ENCODE measurements around the gene ARFIP1.
"Not testable (repeated sequence)": the region's sequence is repeated elsewhere in the genome, so short reads cannot be mapped to it uniquely, and the experiment has no call there.

ARFIP1 gene

GRCh38 chr4:152785639-152786615, 6.2 kb downstream of the ARFIP1 start:
- DNase-seq (ENCODE audit: low read depth in 2 of 2) = peak; percentile 54 to 56

DNA sequence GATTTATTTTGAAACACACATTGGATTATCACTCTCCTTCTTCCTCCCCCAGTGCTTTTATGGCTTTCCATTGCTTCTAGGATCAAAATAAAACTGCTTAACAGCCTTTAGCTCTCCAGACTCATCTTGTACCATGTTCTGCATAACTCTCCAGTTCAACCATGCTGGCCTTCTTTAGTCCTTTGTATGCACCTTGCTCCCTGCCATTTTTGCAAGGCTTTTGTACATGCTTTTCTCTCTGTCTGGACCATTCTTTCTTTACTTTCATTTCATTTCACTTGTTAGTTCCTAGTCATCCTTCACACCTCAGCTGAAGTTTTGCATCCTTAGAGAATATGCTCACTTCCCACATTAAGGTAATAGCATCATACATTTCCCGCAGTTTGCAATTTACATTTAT, 6.9 kb downstream of the ARFIP1 start:
- no peak for DNase-seq (ENCODE audit: low read depth in 2 of 2)

DNA sequence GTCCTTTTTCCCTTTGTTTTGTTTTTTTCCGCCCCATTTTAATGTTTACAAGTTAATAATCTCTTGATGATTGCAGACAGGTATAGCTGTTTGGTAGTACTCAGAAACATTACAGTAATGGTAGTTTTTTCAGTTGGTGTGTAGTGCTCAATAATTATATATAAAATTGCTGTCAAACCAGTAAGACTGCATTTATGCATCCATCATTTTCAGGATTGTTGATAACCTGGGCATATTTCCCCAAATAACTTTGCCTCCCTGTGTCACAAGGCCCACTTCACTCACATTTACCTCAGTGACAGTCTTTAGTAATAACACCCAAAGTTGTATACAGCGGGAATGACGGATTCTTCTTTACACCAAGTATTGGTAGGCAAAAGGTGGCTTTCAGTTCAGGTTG, 16.1 kb downstream of the ARFIP1 start:
- no peak for DNase-seq (ENCODE audit: low read depth in 2 of 2)

- DNase-seq (ENCODE audit: low read depth in 2 of 2) = no peak
Measured at GRCh38 chr4:152803541-152803940, 23.8 kb downstream of the ARFIP1 start.

GRCh38 chr4:152805071-152805650, 25.4 kb downstream of the ARFIP1 start:
- DNase-seq (ENCODE audit: low read depth in 2 of 2) = no peak

DNA sequence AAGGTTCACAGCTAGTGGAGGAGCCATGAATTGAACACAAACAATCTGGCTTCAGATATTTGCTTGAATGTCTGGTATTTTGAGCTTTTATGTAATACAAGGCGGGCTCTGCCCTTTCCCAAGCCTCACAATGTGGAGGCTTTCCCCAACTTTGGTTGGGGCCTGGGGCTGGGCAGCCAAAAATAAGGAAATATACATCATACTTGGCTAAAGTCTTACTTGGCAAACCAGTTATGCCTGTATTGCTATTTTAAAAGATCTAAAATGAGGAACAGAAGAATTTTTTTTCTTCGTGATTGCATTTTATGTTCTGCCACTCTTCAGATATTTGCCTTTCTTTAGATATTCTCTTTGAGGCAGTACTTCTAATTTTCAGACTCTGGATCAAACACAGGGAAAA, 26.1 kb downstream of the ARFIP1 start:
- DNase-seq (ENCODE audit: low read depth in 2 of 2) = no peak

GRCh38 chr4:152806501-152807125, 26.9 kb downstream of the ARFIP1 start:
- DNase-seq (ENCODE audit: low read depth in 2 of 2) = no peak

- peak; percentile 24 to 26 for DNase-seq (ENCODE audit: low read depth in 2 of 2)
Measured at GRCh38 chr4:152807294-152807829, 27.6 kb downstream of the ARFIP1 start.

- DNase-seq (ENCODE audit: low read depth in 2 of 2) = no peak
Measured at GRCh38 chr4:152808670-152809069, 28.9 kb downstream of the ARFIP1 start.

DNA sequence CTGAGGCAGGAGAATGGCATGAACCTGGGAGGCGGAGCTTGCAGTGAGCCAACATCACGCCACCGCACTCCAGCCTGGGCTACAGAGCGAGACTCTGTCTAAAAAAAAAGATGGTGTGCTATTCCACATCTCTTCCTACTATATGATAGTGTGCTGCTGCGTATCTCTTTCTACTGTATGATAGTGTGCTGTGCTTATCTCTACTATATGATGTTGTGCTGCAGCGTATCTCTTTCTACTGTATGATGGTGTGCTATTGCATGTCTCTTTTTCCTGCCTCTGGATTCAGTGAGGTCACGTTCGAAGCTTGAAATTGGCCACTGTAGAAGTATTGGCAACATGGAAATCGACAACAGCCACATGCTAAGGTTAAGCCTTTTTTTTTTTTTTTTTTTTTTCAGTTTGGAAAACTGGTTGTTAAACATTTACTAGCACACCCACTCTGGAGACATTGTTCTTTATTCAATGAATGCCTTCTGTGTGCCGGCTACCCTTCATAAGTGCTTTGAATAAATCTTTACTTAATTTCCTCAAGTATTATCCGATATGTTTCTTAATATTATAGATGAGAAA, 31.0 kb downstream of the ARFIP1 start:
- no peak for DNase-seq (ENCODE audit: low read depth in 2 of 2)

GRCh38 chr4:152815078-152815477, 35.3 kb downstream of the ARFIP1 start:
- no peak for DNase-seq (ENCODE audit: low read depth in 2 of 2)

GRCh38 chr4:152817331-152817730, 37.6 kb downstream of the ARFIP1 start:
- no peak for DNase-seq (ENCODE audit: low read depth in 2 of 2)

GRCh38 chr4:152819026-152819645, 39.4 kb downstream of the ARFIP1 start:
- DNase-seq (ENCODE audit: low read depth in 2 of 2) = no peak

- no peak for DNase-seq (ENCODE audit: low read depth in 2 of 2)
Measured at GRCh38 chr4:152820073-152820472, 40.3 kb downstream of the ARFIP1 start.

GRCh38 chr4:152822323-152822722, 42.6 kb downstream of the ARFIP1 start:
- DNase-seq (ENCODE audit: low read depth in 2 of 2) = no peak

- no peak for DNase-seq (ENCODE audit: low read depth in 2 of 2)
Measured at GRCh38 chr4:152824561-152824960, 44.8 kb downstream of the ARFIP1 start.

- DNase-seq (ENCODE audit: low read depth in 2 of 2) = no peak
Measured at GRCh38 chr4:152825336-152825735, 45.6 kb downstream of the ARFIP1 start.

- DNase-seq (ENCODE audit: low read depth in 2 of 2) = no peak
Measured at GRCh38 chr4:152828122-152828521, 48.4 kb downstream of the ARFIP1 start.

DNA sequence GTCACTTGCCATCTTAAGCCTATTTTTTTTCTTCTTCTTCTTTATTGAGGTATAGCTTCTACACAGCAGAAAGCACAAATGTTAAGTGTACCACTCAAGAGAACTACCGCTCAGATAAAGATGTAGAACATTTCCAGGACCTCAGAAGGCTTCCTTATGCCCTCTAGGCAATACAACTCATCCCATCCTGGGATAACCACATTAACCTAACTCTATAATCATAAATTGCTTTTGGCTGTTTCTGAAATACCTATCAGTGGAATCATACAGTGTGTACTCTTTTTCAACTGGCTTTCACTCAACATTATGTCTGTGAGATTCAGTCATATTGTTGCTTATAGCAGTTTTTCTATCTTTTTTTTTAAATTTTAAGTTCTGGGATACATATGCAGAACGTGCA, 51.7 kb downstream of the ARFIP1 start:
- no peak for DNase-seq (ENCODE audit: low read depth in 2 of 2)

- no peak for DNase-seq (ENCODE audit: low read depth in 2 of 2)
Measured at GRCh38 chr4:152836936-152837335, 57.2 kb downstream of the ARFIP1 start.

DNA sequence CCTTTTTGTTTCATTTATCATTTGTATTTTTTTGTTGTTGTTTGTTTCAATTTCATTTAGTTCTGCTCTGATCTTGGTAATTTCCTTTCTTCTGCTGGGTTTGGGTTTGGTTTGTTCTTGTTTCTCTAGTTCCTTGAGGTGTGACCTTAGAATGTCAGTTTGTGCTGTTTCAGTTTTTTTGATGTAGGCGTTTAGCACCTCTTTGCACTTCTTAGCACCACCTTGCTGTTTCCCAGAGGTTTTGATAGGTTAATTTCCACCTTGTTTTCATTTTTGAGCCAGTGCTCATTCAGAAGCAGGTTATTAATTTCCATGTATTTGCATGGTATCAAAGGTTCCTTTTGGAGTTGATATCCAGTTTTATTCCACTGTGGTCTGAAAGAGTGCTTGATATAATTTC, 60.0 kb downstream of the ARFIP1 start:
- DNase-seq (ENCODE audit: low read depth in 2 of 2) = not testable (repeated sequence)

Measured in fibroblast of skin of left quadriceps (primary cell).